DOHH2 (cell line): ENCODE data around the gene GADD45A.
A peak's percentile ranks its signal among the peaks of the same experiment; 100 is the strongest.

Experiments used
- H3F3A ChIP-seq: fragments of 200-600 bp; sonication (generic), shearing (Covaris generic); 2 replicates; pipeline ENCODE4 v1.6.0; 2016; ENCODE audit warnings: antibody characterized with exemption, mild to moderate bottlenecking; ENCODE audit not compliant: control insufficient read depth, insufficient read depth
- H3K27ac ChIP-seq: fragments of 200-600 bp; sonication (generic); 2 replicates; pipeline ENCODE4 v1.5.1; 2014; ENCODE audit warnings: low read depth, mild to moderate bottlenecking, low read length, moderate library complexity
- H3K27me3 ChIP-seq: fragments of 200-600 bp; sonication (generic); 2 replicates; pipeline ENCODE4 v1.6.1; 2014; ENCODE audit warnings: mild to moderate bottlenecking, low read length, mixed read lengths; ENCODE audit not compliant: control insufficient read depth
- H3K36me3 ChIP-seq: fragments of 200-600 bp; sonication (generic); 2 replicates; pipeline ENCODE4 v1.6.1; 2014; ENCODE audit warnings: mild to moderate bottlenecking, low read length, moderate library complexity, mixed read lengths; ENCODE audit not compliant: control insufficient read depth
- H3K4me1 ChIP-seq: fragments of 200-600 bp; sonication (generic); 2 replicates; pipeline ENCODE4 v1.6.1; 2014; ENCODE audit warnings: mild to moderate bottlenecking, low read length, mixed read lengths; ENCODE audit not compliant: control insufficient read depth
- H3K4me2 ChIP-seq: fragments of 200-600 bp; sonication (generic); 2 replicates; pipeline ENCODE4 v1.6.0; 2014; ENCODE audit warnings: mild to moderate bottlenecking, low read length, moderate library complexity
- H3K4me3 ChIP-seq: fragments of 200-600 bp; sonication (generic); 2 replicates; pipeline ENCODE4 v1.5.1; 2014; ENCODE audit warnings: mild to moderate bottlenecking, low read length, mixed read lengths
- H3K79me2 ChIP-seq: fragments of 200-600 bp; sonication (generic); 2 replicates; pipeline ENCODE4 v1.6.1; 2014; ENCODE audit warnings: mild to moderate bottlenecking, low read length, mixed read lengths; ENCODE audit not compliant: control insufficient read depth
- H3K9me2 ChIP-seq: fragments of 200-600 bp; sonication (generic); replicated peaks from 2 replicates; pipeline ENCODE4 v1.6.1; 2014; ENCODE audit warnings: mild to moderate bottlenecking, low read length, mixed read lengths; ENCODE audit not compliant: control insufficient read depth
- H3K9me3 ChIP-seq: fragments of 200-600 bp; sonication (generic); 2 replicates; pipeline ENCODE4 v1.6.1; 2014; ENCODE audit warnings: antibody characterized with exemption, low read length, mixed read lengths; ENCODE audit not compliant: control insufficient read depth, insufficient read depth
- H4K20me1 ChIP-seq: fragments of 200-600 bp; sonication (generic); 2 replicates; pipeline ENCODE4 v1.6.0; 2014; ENCODE audit warnings: low read depth, mild to moderate bottlenecking, antibody characterized with exemption, low read length, moderate library complexity; ENCODE audit not compliant: control insufficient read depth, insufficient read depth
- CTCF ChIP-seq: fragments of 200-600 bp; sonication (generic); IDR thresholded peaks from one replicate; pipeline ENCODE4 v1.5.1; 2014; ENCODE audit warnings: antibody characterized with exemption, mild to moderate bottlenecking, low read depth, low read length; ENCODE audit not compliant: poor library complexity, severe bottlenecking
- EZH2phosphoT487 ChIP-seq: fragments of 200-600 bp; sonication (generic); IDR thresholded peaks from 2 replicates; pipeline ENCODE4 v1.6.1; 2017; ENCODE audit warnings: borderline replicate concordance, mild to moderate bottlenecking, antibody characterized with exemption, low read length, moderate library complexity, mixed read lengths

Gene GADD45A

GRCh38 chr1:67676946-67677345 lies 8.1 kb upstream of the GADD45A start:
- TF ChIP-seq CTCF, result no peak
- Histone ChIP-seq H3K4me1 (peaks cover 33% of the 10 kb centered on the region), H3K27ac (peak overlapping the region; percentile 17; the same call in 1 of the 2 replicates), H3K27me3 (no peaks in the 10 kb centered on the region), H4K20me1 (no peaks in the 10 kb centered on the region), H3F3A (no peaks in the 10 kb centered on the region), H3K9me2 (no peaks in the 10 kb centered on the region), H3K4me2 (peak overlapping the region; percentile 30; the same call in 1 of the 2 replicates), H3K79me2 (no peaks in the 10 kb centered on the region), H3K4me3 (no peak overlapping the region), H3K36me3 (no peaks in the 10 kb centered on the region), H3K9me3 (no peaks in the 10 kb centered on the region)

GRCh38 chr1:67677408-67677807 lies 7.6 kb upstream of the GADD45A start:
- TF ChIP-seq CTCF (no peak), EZH2phosphoT487 (no peak)
- no peaks in the 10 kb centered on the region for H4K20me1 ChIP-seq
- H3K4me1 ChIP-seq, result peaks cover 33% of the 10 kb centered on the region
- H3F3A ChIP-seq, result no peaks in the 10 kb centered on the region
- no peaks in the 10 kb centered on the region for H3K27me3 ChIP-seq
- no peak overlapping the region for H3K4me3 ChIP-seq
- no peak overlapping the region for H3K4me2 ChIP-seq
- no peaks in the 10 kb centered on the region for H3K36me3 ChIP-seq
- H3K79me2 ChIP-seq, result no peaks in the 10 kb centered on the region
- no peaks in the 10 kb centered on the region for H3K9me2 ChIP-seq
- no peaks in the 10 kb centered on the region for H3K9me3 ChIP-seq
- H3K27ac ChIP-seq, result no peak overlapping the region

- H3K27me3 ChIP-seq, result no peaks in the 10 kb centered on the region
- no peaks in the 10 kb centered on the region for H3K9me2 ChIP-seq
- no peak overlapping the region for H3K27ac ChIP-seq
- H3K4me1 ChIP-seq, result peaks cover 33% of the 10 kb centered on the region
- no peak overlapping the region for H3K4me3 ChIP-seq
- no peaks in the 10 kb centered on the region for H3K79me2 ChIP-seq
- H3F3A ChIP-seq, result no peaks in the 10 kb centered on the region
- no peak for TF ChIP-seq CTCF
- TF ChIP-seq EZH2phosphoT487, result no peak
- H3K9me3 ChIP-seq, result no peaks in the 10 kb centered on the region
- no peaks in the 10 kb centered on the region for H4K20me1 ChIP-seq
- no peaks in the 10 kb centered on the region for H3K36me3 ChIP-seq
- no peak overlapping the region for H3K4me2 ChIP-seq
Measured at GRCh38 chr1:67677930-67678329, 7.1 kb upstream of the GADD45A start.

GRCh38 chr1:67679691-67680090 lies 5.3 kb upstream of the GADD45A start:
- H3F3A ChIP-seq, result peaks cover 10% of the 10 kb centered on the region; the same call in 1 of the 2 replicates
- peaks cover 32% of the 10 kb centered on the region for H3K4me1 ChIP-seq
- H3K9me3 ChIP-seq, result no peaks in the 10 kb centered on the region
- no peaks in the 10 kb centered on the region for H3K27me3 ChIP-seq
- no peaks in the 10 kb centered on the region for H3K36me3 ChIP-seq
- no peaks in the 10 kb centered on the region for H4K20me1 ChIP-seq
- no peaks in the 10 kb centered on the region for H3K79me2 ChIP-seq
- H3K4me3 ChIP-seq, result no peak overlapping the region
- TF ChIP-seq CTCF (no peak), EZH2phosphoT487 (no peak)
- H3K4me2 ChIP-seq, result no peak overlapping the region
- no peak overlapping the region for H3K27ac ChIP-seq
- H3K9me2 ChIP-seq, result no peaks in the 10 kb centered on the region
